HepG2 (cell line): ENCODE results near the gene CEP250. TPM values are rescaled to one million over a fixed set of nuclear protein-coding genes. Genes with fewer than 3 reads are reported as not detected.

Source experiments
- ATAD3A ChIP-seq: sonication (generic); formaldehyde crosslinking; IDR thresholded peaks from 2 replicates; pipeline ENCODE4 v1.4.0; 2020; ENCODE audit warnings: missing genetic modification reagents
- CCDC6 ChIP-seq: sonication (generic); formaldehyde crosslinking; IDR thresholded peaks from 2 replicates; pipeline ENCODE4 v1.8.1; 2022; ENCODE audit warnings: mild to moderate bottlenecking, missing genetic modification reagents, moderate library complexity
- EHMT2 ChIP-seq: fragments of 200-600 bp; sonication (generic); IDR thresholded peaks from 2 replicates; pipeline ENCODE4 v1.7.0; 2017; ENCODE audit warnings: antibody characterized with exemption, low read depth, low read length, borderline replicate concordance
- EZH2 ChIP-seq: conservative IDR thresholded peaks from 2 replicates; pipeline ENCODE4 v1.6.1; 2012; ENCODE audit warnings: mild to moderate bottlenecking, low read depth, low read length, moderate library complexity
- ISL2 ChIP-seq: sonication (generic); formaldehyde crosslinking; IDR thresholded peaks from 2 replicates; pipeline ENCODE4 v1.5.0; 2020; ENCODE audit warnings: missing genetic modification reagents
- KDM1A ChIP-seq: IDR thresholded peaks from 2 replicates; pipeline ENCODE4 v1.6.1; 2016; ENCODE audit warnings: missing compliant biosample characterization
- KIAA2018 ChIP-seq: sonication (generic); formaldehyde crosslinking; IDR thresholded peaks from 2 replicates; pipeline ENCODE4 v1.5.0; 2020; ENCODE audit warnings: mild to moderate bottlenecking, missing genetic modification reagents, borderline replicate concordance
- PHF8 ChIP-seq: sonication (generic); formaldehyde crosslinking; IDR thresholded peaks from 2 replicates; pipeline ENCODE4 v1.5.0; 2020; ENCODE audit warnings: missing genetic modification reagents
- RBM22 ChIP-seq: fragments of 200-400 bp; formaldehyde crosslinking; optimal IDR thresholded peaks from 2 replicates; pipeline ENCODE3; 2017; ENCODE audit warnings: mild to moderate bottlenecking, low read length, moderate library complexity
- SOX6 ChIP-seq, 2 experiments: fragments of 450-650 bp in 1 of 2; sonication (generic) in 1 of 2; formaldehyde crosslinking in 1 of 2; IDR thresholded peaks; 2 replicates each; pipeline versions ENCODE4 v1.4.0 to v1.6.1; 2017 to 2020; ENCODE audit warnings: antibody characterized with exemption in 1 of 2, mild to moderate bottlenecking in 1 of 2, missing genetic modification reagents in 1 of 2
- SRSF4 ChIP-seq: fragments of 200-400 bp; formaldehyde crosslinking; IDR thresholded peaks from one replicate; pipeline ENCODE4 v1.6.1; 2018; ENCODE audit warnings: mild to moderate bottlenecking, low read depth, low read length, moderate library complexity; ENCODE audit not compliant: poor library complexity, severe bottlenecking
- WIZ ChIP-seq: sonication (generic); formaldehyde crosslinking; IDR thresholded peaks from 2 replicates; pipeline ENCODE4 v1.5.1; 2020; ENCODE audit warnings: mild to moderate bottlenecking, missing genetic modification reagents
- ZBTB7B ChIP-seq: sonication (generic); formaldehyde crosslinking; IDR thresholded peaks from 2 replicates; pipeline ENCODE4 v1.4.0; 2020; ENCODE audit warnings: missing genetic modification reagents
- ZMAT5 ChIP-seq: sonication (generic); formaldehyde crosslinking; IDR thresholded peaks from 2 replicates; pipeline ENCODE4 v1.5.0; 2020; ENCODE audit warnings: mild to moderate bottlenecking, low read depth, missing genetic modification reagents, borderline replicate concordance
- ZNF121 ChIP-seq: sonication (generic); formaldehyde crosslinking; IDR thresholded peaks from 2 replicates; pipeline ENCODE4 v1.5.0; 2020; ENCODE audit warnings: mild to moderate bottlenecking, missing genetic modification reagents
- ZNF441 ChIP-seq: sonication (generic); formaldehyde crosslinking; IDR thresholded peaks from 2 replicates; pipeline ENCODE4 v1.7.0; 2021; ENCODE audit warnings: missing genetic modification reagents, borderline replicate concordance
- ZNF775 ChIP-seq: sonication (generic); formaldehyde crosslinking; IDR thresholded peaks from 2 replicates; pipeline ENCODE4 v1.4.0; 2020; ENCODE audit warnings: missing genetic modification reagents, mild to moderate bottlenecking, moderate library complexity, borderline replicate concordance
- polyA plus RNA-seq, 8 experiments: library from polyadenylated mRNA; depleted of rRNA in 3 of 8; stranded (reverse) in 7 of 8; unstranded in 1 of 8; fragments of >200 nt; fragmentation: Illumina TruSeq in 4 of 8; extraction: Trizol in 4 of 8; gene quantifications; 2 replicates each; pipeline versions ENCODE4 v1.2.1 to v1.2.3, GENCODE V29; 2011 to 2016; ENCODE audit warnings: low read depth in 4 of 8, missing spikeins in 1 of 8, mixed read lengths in 1 of 8; ENCODE audit not compliant: insufficient read depth in 1 of 8
- total RNA-seq, 5 experiments: library from RNA; depleted of rRNA; stranded (reverse); fragments of >200 nt; fragmentation: Illumina TruSeq; extraction: Trizol; gene quantifications; 2 replicates each; pipeline ENCODE4 v1.2.3, GENCODE V29; 2016; ENCODE audit warnings: low read depth in 1 of 5
- TF ChIP-seq, protein P1 (sequence below): sonication (generic); formaldehyde crosslinking; IDR thresholded peaks from 2 replicates; pipeline ENCODE4 v1.5.0; 2020; ENCODE audit warnings: missing genetic modification reagents, mild to moderate bottlenecking, borderline replicate concordance

CEP250 gene
- total and polyA plus RNA-seq, 2 of the 13 experiments (the other 11 are each of a cell fraction or from before 2014, with no cell fraction given) = 28.8 to 55.3 TPM

DNA sequence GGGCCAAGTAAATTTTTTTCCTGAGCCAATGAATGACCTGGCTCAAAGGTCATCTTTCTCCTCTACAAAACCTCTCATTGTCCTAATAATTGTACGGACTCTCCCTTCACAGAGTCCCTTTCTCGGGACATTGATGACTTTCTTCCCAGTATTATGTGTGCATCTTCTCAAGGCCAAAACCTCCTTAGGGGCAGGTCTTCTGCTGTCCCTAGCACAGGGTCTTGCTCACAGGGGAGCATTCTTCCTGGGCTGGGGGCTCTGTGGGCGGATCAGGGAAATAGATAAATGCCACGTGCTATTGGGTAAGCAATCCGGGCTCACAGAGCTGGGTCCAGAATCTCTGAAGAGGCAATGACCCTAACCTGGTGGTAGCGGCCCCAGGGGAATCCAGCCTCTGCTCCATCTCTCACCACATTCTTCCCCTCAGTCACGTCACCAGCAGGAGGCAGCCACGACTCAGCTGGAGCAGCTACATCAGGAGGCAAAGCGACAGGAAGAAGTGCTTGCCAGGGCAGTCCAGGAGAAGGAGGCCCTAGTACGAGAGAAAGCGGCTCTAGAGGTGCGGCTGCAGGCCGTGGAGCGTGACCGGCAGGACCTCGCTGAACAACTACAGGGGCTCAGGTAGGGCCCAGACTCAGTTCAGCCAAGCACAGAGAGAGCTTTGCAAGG, 23.5 kb downstream of the CEP250 start (continued):
- TF ChIP-seq SOX6 (IDR thresholded peaks at IDR 0.05) (no peak), SOX6 (CRISPR knock-in tag; IDR thresholded peaks at IDR 0.05) (peak; percentile 69), ZMAT5 (CRISPR knock-in tag) (no peak), ZNF441 (CRISPR knock-in tag) (no peak), KDM1A (CRISPR knock-in tag) (0 out of 2 replicates have a peak, but pooled peaks have one; percentile 9), KIAA2018 (CRISPR knock-in tag) (no peak), PHF8 (CRISPR knock-in tag) (0 out of 2 replicates have a peak, but pooled peaks have one; percentile 42), ZNF775 (CRISPR knock-in tag) (no peak), EHMT2 (no peak), ATAD3A (0 out of 2 replicates have a peak, but pooled peaks have one; percentile 38), ISL2 (CRISPR knock-in tag) (0 out of 2 replicates have a peak, but pooled peaks have one; percentile 20), ZBTB7B (CRISPR knock-in tag) (peak; percentile 69), EZH2 (no peak), ZNF121 (CRISPR knock-in tag) (0 out of 2 replicates have a peak, but pooled peaks have one; percentile 32), WIZ (CRISPR knock-in tag) (no peak), SRSF4 (no peak), RBM22 (peak; percentile 77), CCDC6 (no peak)
- TF ChIP-seq, protein P1, sequence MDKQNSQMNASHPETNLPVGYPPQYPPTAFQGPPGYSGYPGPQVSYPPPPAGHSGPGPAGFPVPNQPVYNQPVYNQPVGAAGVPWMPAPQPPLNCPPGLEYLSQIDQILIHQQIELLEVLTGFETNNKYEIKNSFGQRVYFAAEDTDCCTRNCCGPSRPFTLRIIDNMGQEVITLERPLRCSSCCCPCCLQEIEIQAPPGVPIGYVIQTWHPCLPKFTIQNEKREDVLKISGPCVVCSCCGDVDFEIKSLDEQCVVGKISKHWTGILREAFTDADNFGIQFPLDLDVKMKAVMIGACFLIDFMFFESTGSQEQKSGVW (CRISPR knock-in tag) = no peak
